ENCODE data around the gene C22orf39.

The C22orf39 gene, protein sequence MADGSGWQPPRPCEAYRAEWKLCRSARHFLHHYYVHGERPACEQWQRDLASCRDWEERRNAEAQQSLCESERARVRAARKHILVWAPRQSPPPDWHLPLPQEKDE

DNA sequence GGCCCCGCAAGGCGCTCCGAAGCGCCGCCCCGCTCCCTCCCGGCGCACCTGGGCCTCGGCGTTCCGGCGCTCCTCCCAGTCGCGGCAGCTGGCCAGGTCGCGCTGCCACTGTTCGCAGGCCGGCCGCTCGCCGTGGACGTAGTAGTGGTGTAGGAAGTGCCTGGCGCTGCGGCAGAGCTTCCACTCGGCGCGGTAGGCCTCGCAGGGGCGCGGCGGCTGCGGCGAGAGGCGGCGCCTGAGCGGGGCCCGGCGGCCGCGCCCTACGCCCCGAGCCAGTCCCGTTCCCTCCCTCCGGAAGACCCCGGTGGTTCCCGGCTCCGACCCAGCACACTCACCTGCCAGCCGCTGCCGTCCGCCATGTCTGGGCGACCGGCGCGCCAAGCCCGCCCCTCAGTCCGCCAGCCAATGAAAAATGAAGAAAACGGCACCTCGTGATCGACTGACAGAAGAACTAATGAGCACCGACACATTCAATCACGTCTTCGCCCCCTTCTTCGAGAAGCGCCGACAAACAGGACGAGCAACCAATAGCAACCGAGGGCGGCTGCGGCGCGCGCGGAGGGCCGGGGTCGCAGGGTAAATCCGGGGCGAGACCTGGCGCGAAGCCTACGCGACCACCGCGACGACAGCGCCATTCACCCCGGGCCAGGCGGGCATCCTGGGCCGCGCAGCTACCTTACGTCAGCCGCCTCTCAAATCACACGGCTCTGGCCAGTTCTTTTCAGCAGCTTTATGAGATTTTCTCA, at the start of gene C22orf39:
Gene C22orf39, minus strand, starts transcription at position 382 of the 746 bp plus-strand sequence. Its CDS starts 23 bp downstream, at position 359.
- in situ Hi-C loops (cut with HindIII; ENCODE audit: low sequenced_read_pairs): no loop called here
- peak within 1 kb of the TSS; percentile 80 for H3K4me3 ChIP-seq (ENCODE audit: low read depth, low read length)
- peak; percentile 93 for DNase-seq (ENCODE audit: low read depth, low spot score)
- TF ChIP-seq, protein P1, sequence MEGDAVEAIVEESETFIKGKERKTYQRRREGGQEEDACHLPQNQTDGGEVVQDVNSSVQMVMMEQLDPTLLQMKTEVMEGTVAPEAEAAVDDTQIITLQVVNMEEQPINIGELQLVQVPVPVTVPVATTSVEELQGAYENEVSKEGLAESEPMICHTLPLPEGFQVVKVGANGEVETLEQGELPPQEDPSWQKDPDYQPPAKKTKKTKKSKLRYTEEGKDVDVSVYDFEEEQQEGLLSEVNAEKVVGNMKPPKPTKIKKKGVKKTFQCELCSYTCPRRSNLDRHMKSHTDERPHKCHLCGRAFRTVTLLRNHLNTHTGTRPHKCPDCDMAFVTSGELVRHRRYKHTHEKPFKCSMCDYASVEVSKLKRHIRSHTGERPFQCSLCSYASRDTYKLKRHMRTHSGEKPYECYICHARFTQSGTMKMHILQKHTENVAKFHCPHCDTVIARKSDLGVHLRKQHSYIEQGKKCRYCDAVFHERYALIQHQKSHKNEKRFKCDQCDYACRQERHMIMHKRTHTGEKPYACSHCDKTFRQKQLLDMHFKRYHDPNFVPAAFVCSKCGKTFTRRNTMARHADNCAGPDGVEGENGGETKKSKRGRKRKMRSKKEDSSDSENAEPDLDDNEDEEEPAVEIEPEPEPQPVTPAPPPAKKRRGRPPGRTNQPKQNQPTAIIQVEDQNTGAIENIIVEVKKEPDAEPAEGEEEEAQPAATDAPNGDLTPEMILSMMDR (IDR thresholded peaks at IDR 0.05; ENCODE audit: low read depth, low read length): no peak

DNA sequence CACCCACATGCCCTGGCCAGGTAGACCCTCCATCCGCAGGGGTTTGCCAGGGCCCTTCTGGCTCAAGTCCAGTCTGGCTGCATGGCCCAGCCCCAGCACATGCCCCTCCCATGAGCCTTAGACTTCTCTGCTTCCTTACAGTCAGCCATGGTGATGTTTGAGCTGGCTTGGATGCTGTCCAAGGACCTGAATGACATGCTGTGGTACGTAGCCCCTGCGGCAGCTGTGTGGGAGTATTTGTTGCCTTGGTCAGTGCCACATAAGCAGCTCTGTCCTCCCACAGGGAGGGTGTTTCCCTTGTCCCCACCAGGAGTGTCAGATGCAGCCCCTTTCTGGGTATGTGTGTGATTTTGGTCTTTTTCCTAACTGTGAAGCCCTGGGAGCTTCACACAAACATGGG, 49.7 kb upstream of the C22orf39 start:
- in situ Hi-C loops (cut with HindIII; ENCODE audit: low sequenced_read_pairs): no loop called here
- DNase-seq (ENCODE audit: low read depth, low spot score): peak; percentile 84
- TF ChIP-seq, protein P1 (IDR thresholded peaks at IDR 0.05; ENCODE audit: low read depth, low read length): no peak
- no peak overlapping the region for H3K4me3 ChIP-seq (ENCODE audit: low read depth, low read length)

DNA sequence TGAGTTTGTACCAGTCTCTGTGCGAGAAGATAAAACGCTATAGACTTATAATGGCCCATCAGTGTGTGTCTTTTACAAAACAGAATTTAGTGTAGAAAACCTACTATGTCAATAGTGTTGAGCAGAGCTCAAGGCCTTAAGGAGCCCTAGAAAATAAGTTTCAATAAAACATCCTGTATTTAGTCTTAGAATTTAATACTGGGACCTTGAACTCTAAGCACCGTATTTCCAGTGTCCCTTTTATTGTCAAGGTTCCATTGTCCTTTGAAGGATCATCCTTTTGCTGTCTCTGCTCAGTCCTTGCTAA, 48.8 kb upstream of the C22orf39 start:
- DNase-seq (ENCODE audit: low read depth, low spot score): no peak
- in situ Hi-C loops (cut with HindIII; ENCODE audit: low sequenced_read_pairs): no loop called here
- TF ChIP-seq, protein P1 (IDR thresholded peaks at IDR 0.05; ENCODE audit: low read depth, low read length): no peak
- no peak overlapping the region for H3K4me3 ChIP-seq (ENCODE audit: low read depth, low read length)

DNA sequence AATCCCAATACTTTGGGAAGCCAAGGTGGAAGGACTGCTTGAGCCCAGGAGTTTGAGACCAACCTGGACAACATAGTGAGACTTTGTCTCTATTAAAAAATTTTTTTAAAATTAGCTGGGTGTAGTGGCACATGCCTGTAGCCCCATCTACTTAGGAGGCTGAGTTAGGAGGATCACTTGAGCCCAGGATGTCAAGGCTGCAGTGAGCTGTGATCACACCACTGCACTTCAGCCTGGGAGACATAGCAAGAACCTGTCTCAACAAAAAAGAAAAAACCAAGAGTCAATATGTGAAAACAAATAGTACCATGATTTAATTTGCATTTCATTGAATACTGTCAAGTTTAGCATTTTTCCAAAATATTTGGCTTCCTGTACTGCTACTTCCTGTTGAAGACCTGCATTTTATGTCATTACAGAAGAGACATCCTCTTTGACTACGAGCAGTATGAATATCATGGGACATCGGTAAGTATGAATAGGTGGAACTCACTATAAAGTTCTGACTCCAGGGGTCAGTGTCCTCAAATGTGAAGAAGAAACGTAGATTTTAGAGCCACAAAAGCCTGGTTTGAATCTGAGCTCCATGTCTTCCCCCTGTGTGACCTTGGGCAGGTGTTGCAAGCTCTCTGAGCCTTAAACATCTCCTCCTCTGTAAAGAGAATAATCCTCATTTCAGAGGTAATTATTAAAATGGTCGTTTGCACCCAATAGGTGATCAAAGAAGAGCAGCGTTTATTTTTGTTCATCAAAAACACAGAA, 48.2 kb upstream of the C22orf39 start:
- in situ Hi-C loops (cut with HindIII; ENCODE audit: low sequenced_read_pairs): no loop called here
- TF ChIP-seq, protein P1 (IDR thresholded peaks at IDR 0.05; ENCODE audit: low read depth, low read length): no peak
- H3K4me3 ChIP-seq (ENCODE audit: low read depth, low read length): no peak overlapping the region
- no peak for DNase-seq (ENCODE audit: low read depth, low spot score)

DNA sequence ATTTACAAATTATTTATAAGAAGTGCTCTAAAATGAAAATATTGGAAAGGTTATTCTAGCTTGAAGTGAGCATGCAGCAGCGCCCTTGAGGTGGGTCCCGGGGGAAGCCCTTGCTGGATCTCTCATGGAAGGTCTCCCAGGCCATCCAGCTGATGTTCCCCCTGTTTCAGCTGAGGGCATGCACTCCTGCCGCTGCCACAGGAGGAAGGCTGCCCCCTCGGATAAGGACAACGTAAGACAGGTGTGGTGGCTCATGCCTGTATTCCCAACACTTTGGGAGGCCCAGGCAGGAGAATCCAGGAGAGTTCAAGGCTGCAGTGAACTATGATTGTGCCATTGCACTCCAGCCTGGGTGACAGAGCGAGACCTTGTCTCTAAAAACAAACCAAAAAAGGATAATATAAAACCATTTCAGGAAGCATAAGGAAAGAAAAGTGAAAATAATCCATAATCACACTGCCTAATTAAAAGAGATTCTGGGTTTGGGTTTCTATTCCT, 47.2 kb upstream of the C22orf39 start:
- no peak for DNase-seq (ENCODE audit: low read depth, low spot score)
- TF ChIP-seq, protein P1 (IDR thresholded peaks at IDR 0.05; ENCODE audit: low read depth, low read length): no peak
- in situ Hi-C loops (cut with HindIII; ENCODE audit: low sequenced_read_pairs): no loop called here
- H3K4me3 ChIP-seq (ENCODE audit: low read depth, low read length): no peak overlapping the region

DNA sequence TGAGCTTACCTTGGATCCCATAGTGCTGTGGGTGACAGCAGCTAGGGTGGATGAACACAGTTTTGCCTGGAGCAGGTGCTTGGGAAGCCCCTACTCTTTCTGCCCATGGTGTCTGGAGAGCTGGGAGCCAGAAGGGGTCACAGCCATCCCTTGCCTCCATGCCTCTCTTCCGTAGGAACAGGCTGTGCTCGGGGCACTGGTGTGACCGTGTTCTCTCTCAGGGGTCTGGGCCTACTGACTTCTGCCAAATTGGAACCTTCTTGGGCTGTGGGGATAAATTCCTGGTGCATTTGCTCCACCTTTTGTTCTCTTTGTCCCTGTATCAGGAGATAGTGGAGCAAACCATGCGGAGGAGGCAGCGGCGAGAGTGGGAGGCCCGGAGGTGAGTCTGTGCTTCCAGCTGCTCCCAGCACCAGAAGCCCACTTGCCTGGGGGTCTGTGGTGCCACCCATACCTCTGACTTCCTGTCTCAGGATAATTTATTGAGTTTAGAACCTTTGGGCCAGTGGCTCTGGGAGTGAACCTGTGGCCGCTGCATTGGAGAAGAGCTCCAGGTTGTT, 46.6 kb upstream of the C22orf39 start:
- DNase-seq (ENCODE audit: low read depth, low spot score): no peak
- no peak overlapping the region for H3K4me3 ChIP-seq (ENCODE audit: low read depth, low read length)
- in situ Hi-C loops (cut with HindIII; ENCODE audit: low sequenced_read_pairs): no loop called here
- TF ChIP-seq, protein P1 (IDR thresholded peaks at IDR 0.05; ENCODE audit: low read depth, low read length): no peak
